Naive B cell (primary cell): ENCODE results near the gene PTDSS2. TPM values are rescaled to one million over a fixed set of nuclear protein-coding genes. Genes with fewer than 3 reads are reported as not detected.
"Not testable (repeated sequence)": the region's sequence is repeated elsewhere in the genome, so short reads cannot be mapped to it uniquely, and the experiment has no call there.

Source experiments
- ATAC-seq, 2 donors: fragments of 150-1000 bp; cut with Tn5 transposase; 2 replicates each; pipeline ENCODE4 v1.10.0; 2021; ENCODE audit warnings: low read depth in 2 of 2, mild to moderate bottlenecking in 2 of 2, moderate library complexity in 2 of 2
- DNase-seq: peaks from one replicate; pipeline ENCODE4 v3.0.0; 2022
- H3K27ac Mint-ChIP-seq, 6 donors: one replicate each; pipeline ENCODE4 v1.8.0; 2020 to 2022; ENCODE audit warnings: mild to moderate bottlenecking in 6 of 6, mixed read lengths in 6 of 6, moderate library complexity in 5 of 6, inconsistent platforms in 2 of 6
- H3K27me3 Mint-ChIP-seq, 3 donors: one replicate each; pipeline ENCODE4 v1.8.0; 2021 to 2022; ENCODE audit warnings: mixed read lengths in 3 of 3, mild to moderate bottlenecking in 1 of 3
- H3K36me3 Mint-ChIP-seq, 2 donors: one replicate each; pipeline ENCODE4 v1.8.0; 2020 to 2022; ENCODE audit warnings: mixed read lengths in 2 of 2, inconsistent platforms in 1 of 2, mild to moderate bottlenecking in 1 of 2
- H3K4me1 Mint-ChIP-seq, 3 donors: one replicate each; pipeline ENCODE4 v1.8.0; 2020 to 2022; ENCODE audit warnings: mixed read lengths in 3 of 3, inconsistent platforms in 1 of 3, mild to moderate bottlenecking in 1 of 3, moderate library complexity in 1 of 3
- H3K4me3 Mint-ChIP-seq, 8 donors: one replicate each; pipeline ENCODE4 v1.8.0; 2020 to 2022; ENCODE audit warnings: mild to moderate bottlenecking in 8 of 8, mixed read lengths in 8 of 8, moderate library complexity in 8 of 8, inconsistent platforms in 2 of 8
- H3K9me3 Mint-ChIP-seq, 7 donors: one replicate each; pipeline ENCODE4 v1.8.0; 2020 to 2022; ENCODE audit warnings: mixed read lengths in 7 of 7, mild to moderate bottlenecking in 5 of 7, inconsistent platforms in 2 of 7, moderate library complexity in 1 of 7
- polyA plus RNA-seq, 6 donors: library from polyadenylated mRNA; unstranded; fragments of 300-500 nt; fragmentation: Illumina TruSeq; gene quantifications; one replicate each; pipeline ENCODE4 v1.2.3, GENCODE V29; 2021; ENCODE audit warnings: low read depth in 6 of 6

Gene PTDSS2
- polyA plus RNA-seq, 6 donors from 2014 or later, result 5.5 to 12.3 (median 10.3) TPM

DNA sequence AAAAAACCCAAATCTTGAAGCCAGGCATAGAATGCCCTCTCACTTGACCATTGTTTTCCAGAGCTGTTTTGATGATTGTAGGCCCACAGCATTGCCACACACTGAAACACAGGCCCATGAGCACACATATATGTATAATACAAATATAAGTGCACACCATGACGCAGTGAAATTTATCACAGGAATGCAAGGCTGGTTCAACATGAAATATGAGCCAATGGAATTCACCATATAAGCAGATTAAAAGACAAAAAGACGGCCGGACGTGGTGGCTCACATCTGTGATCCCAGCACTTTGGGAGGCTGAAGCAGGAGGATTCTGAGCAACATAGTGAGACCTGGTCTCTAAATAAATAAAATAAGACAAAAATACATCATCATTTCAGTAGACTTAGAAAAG is 66.3 kb downstream of the PTDSS2 start:
- DNase-seq, result no peak
- Mint-ChIP-seq H3K36me3 (peaks cover 0 to 4% of the 10 kb centered on the region in 2 donors), H3K9me3 (peaks cover 0 to 16% (median 5%) of the 10 kb centered on the region in 7 donors), H3K4me3 (peak overlapping the region in 1 of 8 donors; percentile 31), H3K27me3 (no peaks in the 10 kb centered on the region), H3K4me1 (peaks cover 3 to 12% (median 5%) of the 10 kb centered on the region in 3 donors), H3K27ac (peak overlapping the region in 2 of 6 donors; percentile 30 to 49)
- ATAC-seq, result no peak

GRCh38 chr11:516918-517685 is 67.0 kb downstream of the PTDSS2 start:
- peak overlapping the region in 2 of 6 donors; percentile 13 to 16 for H3K27ac Mint-ChIP-seq
- H3K27me3 Mint-ChIP-seq, DNase-seq, H3K4me1 Mint-ChIP-seq, ATAC-seq, H3K36me3 Mint-ChIP-seq, H3K4me3 Mint-ChIP-seq: not testable (repeated sequence)
- peaks cover 0 to 16% (median 5%) of the 10 kb centered on the region in 7 donors for H3K9me3 Mint-ChIP-seq

DNA sequence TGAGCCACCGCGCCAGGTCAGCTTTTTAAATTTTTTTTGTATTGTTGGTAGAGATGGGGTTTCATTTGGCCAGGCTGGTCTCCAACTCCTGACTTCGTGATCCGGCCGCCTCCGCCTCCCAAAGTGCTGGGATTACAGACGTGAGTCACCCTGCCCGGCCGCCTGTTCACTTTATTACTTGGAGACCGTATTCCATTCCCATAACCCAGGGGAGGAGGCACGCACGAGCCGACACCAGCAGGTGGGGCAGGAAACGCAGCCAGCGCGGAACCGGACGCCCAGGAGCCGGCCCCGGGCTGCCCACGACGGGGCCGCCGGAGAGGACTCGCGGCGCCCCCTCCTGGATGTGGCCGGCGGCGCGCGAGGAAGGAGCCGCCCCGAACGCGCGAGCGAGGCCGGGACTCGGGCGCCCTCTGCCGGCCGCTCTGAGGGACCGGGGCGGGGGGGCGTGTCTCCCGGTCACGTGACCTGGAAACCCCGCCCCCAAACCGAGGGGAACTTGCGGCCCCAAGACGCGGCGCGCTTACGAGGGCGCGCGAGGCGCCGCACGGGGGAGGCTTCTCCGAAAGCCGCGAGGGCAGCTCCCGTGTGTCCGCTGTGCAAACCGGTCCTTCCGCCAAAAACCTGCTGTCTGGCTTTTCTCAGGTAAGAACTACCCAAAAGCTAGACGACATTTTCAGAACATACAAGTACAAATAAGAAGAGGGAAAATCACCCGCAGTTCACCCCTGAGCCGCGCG is 68.6 kb downstream of the PTDSS2 start:
- peak overlapping the region; percentile 26 to 97 (median 90) for H3K27ac Mint-ChIP-seq
- H3K36me3 Mint-ChIP-seq, result peaks cover 0 to 4% of the 10 kb centered on the region in 2 donors
- no peaks in the 10 kb centered on the region for H3K27me3 Mint-ChIP-seq
- peak overlapping the region; percentile 52 to 94 (median 85) for H3K4me3 Mint-ChIP-seq
- peak; percentile 73 for DNase-seq
- peak; percentile 83 to 85 for ATAC-seq
- H3K4me1 Mint-ChIP-seq, result peaks cover 3 to 6% (median 5%) of the 10 kb centered on the region in 3 donors
- H3K9me3 Mint-ChIP-seq, result peaks cover 0 to 16% (median 5%) of the 10 kb centered on the region in 7 donors

GRCh38 chr11:520428-521176 is 70.5 kb downstream of the PTDSS2 start:
- Mint-ChIP-seq H3K27me3 (no peaks in the 10 kb centered on the region), H3K27ac (no peak overlapping the region), H3K4me3 (peak overlapping the region in 1 of 8 donors; percentile 9), H3K36me3 (peaks cover 0 to 6% of the 10 kb centered on the region in 2 donors), H3K9me3 (peaks cover 0 to 16% (median 5%) of the 10 kb centered on the region in 7 donors), H3K4me1 (peaks cover 5 to 6% (median 6%) of the 10 kb centered on the region in 3 donors)
- ATAC-seq (no peak), DNase-seq (no peak)

DNA sequence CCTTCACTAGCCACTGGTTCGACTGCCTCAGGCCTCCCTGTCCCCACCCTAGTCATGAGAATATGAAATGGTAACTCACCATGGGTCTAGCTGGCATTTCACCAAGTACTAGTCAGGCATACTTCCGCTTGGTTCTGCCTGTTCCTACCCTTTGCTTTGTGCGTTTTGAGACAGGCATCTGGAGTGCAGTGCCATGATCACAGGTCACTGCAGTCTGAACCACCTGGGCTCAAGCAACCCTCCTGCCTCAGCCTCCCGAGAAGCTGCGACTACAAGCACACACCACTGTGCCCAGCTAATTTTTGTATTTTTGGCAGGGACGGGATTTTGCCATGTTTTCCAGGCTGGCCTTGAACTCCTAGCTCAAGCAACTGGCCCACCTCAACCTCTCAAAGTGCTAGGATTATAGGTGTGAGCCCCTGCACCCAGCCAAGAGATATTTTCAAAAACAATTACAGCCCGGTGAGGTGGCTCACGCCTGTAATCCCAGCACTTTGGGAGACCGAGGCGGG is 71.2 kb downstream of the PTDSS2 start:
- DNase-seq, result no peak
- Mint-ChIP-seq H3K27ac (no peak overlapping the region), H3K4me3 (no peak overlapping the region), H3K36me3 (peaks cover 0 to 6% of the 10 kb centered on the region in 2 donors), H3K4me1 (peaks cover 5 to 6% (median 6%) of the 10 kb centered on the region in 3 donors), H3K9me3 (peaks cover 0 to 11% (median 5%) of the 10 kb centered on the region in 7 donors), H3K27me3 (no peaks in the 10 kb centered on the region)
- ATAC-seq, result no peak

- H3K4me1 Mint-ChIP-seq, result peaks cover 0 to 2% (median 0%) of the 10 kb centered on the region in 3 donors
- DNase-seq, result no peak
- H3K27ac Mint-ChIP-seq, result no peak overlapping the region
- no peaks in the 10 kb centered on the region for H3K27me3 Mint-ChIP-seq
- no peak overlapping the region for H3K4me3 Mint-ChIP-seq
- no peaks in the 10 kb centered on the region for H3K9me3 Mint-ChIP-seq
- peaks cover 0 to 6% of the 10 kb centered on the region in 2 donors for H3K36me3 Mint-ChIP-seq
- no peak for ATAC-seq
Observed at GRCh38 chr11:526192-526591, 76.1 kb downstream of the PTDSS2 start.

GRCh38 chr11:528166-528814 is 78.2 kb downstream of the PTDSS2 start:
- ATAC-seq, result no peak
- H3K27me3 Mint-ChIP-seq, result no peaks in the 10 kb centered on the region
- no peak for DNase-seq
- peak overlapping the region in 1 of 6 donors; percentile 57 for H3K27ac Mint-ChIP-seq
- no peak overlapping the region for H3K4me3 Mint-ChIP-seq
- H3K36me3 Mint-ChIP-seq, result peaks cover 0 to 6% of the 10 kb centered on the region in 2 donors
- H3K9me3 Mint-ChIP-seq, result no peaks in the 10 kb centered on the region
- peaks cover 2 to 8% (median 3%) of the 10 kb centered on the region in 3 donors for H3K4me1 Mint-ChIP-seq

- peaks cover 0 to 2% of the 10 kb centered on the region in 2 donors for H3K36me3 Mint-ChIP-seq
- H3K27ac Mint-ChIP-seq, result peak overlapping the region in 2 of 6 donors; percentile 52 to 57
- H3K27me3 Mint-ChIP-seq, result no peaks in the 10 kb centered on the region
- H3K4me3 Mint-ChIP-seq, result no peak overlapping the region
- no peaks in the 10 kb centered on the region for H3K9me3 Mint-ChIP-seq
- H3K4me1 Mint-ChIP-seq, result peaks cover under 1 to 12% (median 3%) of the 10 kb centered on the region in 3 donors
- ATAC-seq (no peak), DNase-seq (no peak)
Observed at GRCh38 chr11:528815-529727, 79.0 kb downstream of the PTDSS2 start.

DNA sequence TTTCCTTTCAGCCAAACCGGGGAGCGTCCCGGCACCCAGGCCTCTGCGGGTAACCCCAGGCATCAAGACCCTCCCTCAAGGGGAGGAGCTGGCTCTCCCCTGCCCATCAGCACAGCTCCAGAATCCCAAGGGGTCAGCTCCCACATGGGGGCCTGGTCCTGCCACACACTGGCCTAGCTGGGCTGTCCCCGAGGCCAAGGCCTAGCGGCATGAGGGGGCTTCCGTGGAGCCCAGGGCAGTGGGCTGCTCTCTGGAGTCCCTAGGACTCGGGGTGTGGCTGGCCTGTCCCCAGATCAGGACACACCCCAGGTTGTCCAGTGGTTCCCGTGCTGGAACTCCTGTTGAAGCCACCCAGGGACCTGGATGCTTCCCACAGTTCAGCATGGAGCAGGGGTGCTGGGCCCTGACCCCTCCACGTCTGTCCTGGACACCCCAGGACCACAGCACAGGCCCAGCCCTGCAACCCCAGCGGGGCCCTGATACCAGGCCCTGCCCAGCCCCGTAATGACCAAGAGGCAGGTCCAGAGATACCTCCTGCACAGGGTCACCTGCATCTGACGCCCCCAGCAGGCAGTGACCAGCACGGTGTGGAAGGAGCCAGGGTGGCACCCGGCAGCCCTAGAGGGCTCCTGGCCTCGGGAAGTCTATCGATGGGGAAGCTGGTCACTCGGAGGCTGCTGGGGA is 79.8 kb downstream of the PTDSS2 start:
- no peak overlapping the region for H3K4me3 Mint-ChIP-seq
- DNase-seq, result no peak
- H3K36me3 Mint-ChIP-seq, result no peaks in the 10 kb centered on the region
- H3K27me3 Mint-ChIP-seq, result no peaks in the 10 kb centered on the region
- peaks cover 0 to 16% (median 3%) of the 10 kb centered on the region in 3 donors for H3K4me1 Mint-ChIP-seq
- no peak overlapping the region for H3K27ac Mint-ChIP-seq
- ATAC-seq, result no peak
- H3K9me3 Mint-ChIP-seq, result no peaks in the 10 kb centered on the region

GRCh38 chr11:530960-531831 is 81.1 kb downstream of the PTDSS2 start:
- DNase-seq, result no peak
- H3K27ac Mint-ChIP-seq, result no peak overlapping the region

More at GRCh38 chr11:530960-531831, 81.1 kb downstream of the PTDSS2 start:
- ATAC-seq, result no peak
- H3K36me3 Mint-ChIP-seq, result no peaks in the 10 kb centered on the region
- no peaks in the 10 kb centered on the region for H3K27me3 Mint-ChIP-seq
- H3K4me3 Mint-ChIP-seq, result peak overlapping the region in 1 of 8 donors; percentile 56
- H3K9me3 Mint-ChIP-seq, result no peaks in the 10 kb centered on the region
- H3K4me1 Mint-ChIP-seq, result peaks cover 2 to 17% (median 5%) of the 10 kb centered on the region in 3 donors
